ENCODE results near the gene PFKFB2.
A peak's percentile ranks its signal among the peaks of the same experiment; 100 is the strongest.

PFKFB2 gene

GRCh38 chr1:207079706-207080241 lies 26.7 kb downstream of the PFKFB2 start:
- no peak for TF ChIP-seq CTCF (conservative IDR thresholded peaks at IDR 0.05; ENCODE audit: low read depth, low read length)
- no peak for DNase-seq (ENCODE audit: low read depth)
- no peak overlapping the region for H3K4me3 ChIP-seq (ENCODE audit: low read depth, low read length)

GRCh38 chr1:207081088-207081487 lies 28.0 kb downstream of the PFKFB2 start:
- DNase-seq (ENCODE audit: low read depth), result no peak
- H3K4me3 ChIP-seq (ENCODE audit: low read depth, low read length), result no peak overlapping the region
- TF ChIP-seq CTCF (conservative IDR thresholded peaks at IDR 0.05; ENCODE audit: low read depth, low read length), result no peak

- no peak for DNase-seq (ENCODE audit: low read depth)
- H3K4me3 ChIP-seq (ENCODE audit: low read depth, low read length), result no peak overlapping the region
- TF ChIP-seq CTCF (conservative IDR thresholded peaks at IDR 0.05; ENCODE audit: low read depth, low read length), result no peak
These were observed 28.7 kb downstream of the PFKFB2 start for GRCh38 chr1:207081806-207082205.

GRCh38 chr1:207084232-207084631 lies 31.2 kb downstream of the PFKFB2 start:
- H3K4me3 ChIP-seq (ENCODE audit: low read depth, low read length), result no peak overlapping the region
- no peak for TF ChIP-seq CTCF (conservative IDR thresholded peaks at IDR 0.05; ENCODE audit: low read depth, low read length)
- DNase-seq (ENCODE audit: low read depth), result no peak

- peak; percentile 70 for TF ChIP-seq CTCF (conservative IDR thresholded peaks at IDR 0.05; ENCODE audit: low read depth, low read length)
- peak; percentile 80 for DNase-seq (ENCODE audit: low read depth)
- no peak overlapping the region for H3K4me3 ChIP-seq (ENCODE audit: low read depth, low read length)
These were observed 31.7 kb downstream of the PFKFB2 start for GRCh38 chr1:207084701-207085180.

- no peak overlapping the region for H3K4me3 ChIP-seq (ENCODE audit: low read depth, low read length)
- DNase-seq (ENCODE audit: low read depth), result no peak
- TF ChIP-seq CTCF (conservative IDR thresholded peaks at IDR 0.05; ENCODE audit: low read depth, low read length), result no peak
These were observed 32.8 kb downstream of the PFKFB2 start for GRCh38 chr1:207085887-207086286.

GRCh38 chr1:207088161-207088560 lies 35.1 kb downstream of the PFKFB2 start:
- H3K4me3 ChIP-seq (ENCODE audit: low read depth, low read length), result no peak overlapping the region
- no peak for TF ChIP-seq CTCF (conservative IDR thresholded peaks at IDR 0.05; ENCODE audit: low read depth, low read length)
- peak; percentile 15 for DNase-seq (ENCODE audit: low read depth)
